Stimulated activated CD8-positive, alpha-beta memory T cell treated with anti-CD3 and anti-CD28 coated beads, Interleukin-4, amount 100 ng/mL, for 1 hour (primary cell): ENCODE measurements around the gene ZBTB18.
"Not testable (repeated sequence)": the region's sequence is repeated elsewhere in the genome, so short reads cannot be mapped to it uniquely, and the experiment has no call there.

Experiments
- DNase-seq, 2 donors: peaks; one replicate each; pipeline ENCODE4 v3.0.0-alpha.2; 2020; ENCODE audit warnings: low read depth in 2 of 2, low spot score in 1 of 2

The ZBTB18 gene

DNA sequence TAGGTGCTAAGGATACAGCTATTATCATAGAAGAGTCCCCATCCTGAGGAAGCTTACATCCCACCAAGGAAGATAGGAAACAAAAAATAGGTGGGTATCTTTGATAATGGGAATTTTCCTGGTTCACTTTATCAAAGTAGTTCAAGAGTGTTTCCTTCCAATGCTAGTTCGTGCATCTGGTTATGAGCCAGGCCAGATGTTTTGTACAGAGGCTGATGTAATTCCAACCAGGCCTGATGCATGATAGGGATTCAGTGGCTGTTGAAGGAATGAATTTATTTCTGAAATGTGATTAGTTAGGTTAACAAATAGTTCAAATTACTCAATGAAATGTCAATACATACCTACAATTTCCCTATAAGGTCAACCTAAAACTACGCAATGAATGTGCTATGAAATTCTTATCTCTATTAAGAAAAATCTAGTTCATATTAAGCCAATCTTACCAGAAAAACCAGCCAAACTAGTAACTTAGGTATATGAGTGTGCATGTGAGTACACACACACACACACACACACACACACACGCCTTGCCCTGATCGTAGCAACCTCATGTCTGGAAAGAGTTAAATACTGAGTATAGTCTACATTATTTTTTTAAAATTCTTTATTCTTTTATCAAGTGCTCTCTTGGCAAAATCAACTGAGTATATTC is 9.5 kb upstream of the ZBTB18 start:
- DNase-seq, result no peak

DNA sequence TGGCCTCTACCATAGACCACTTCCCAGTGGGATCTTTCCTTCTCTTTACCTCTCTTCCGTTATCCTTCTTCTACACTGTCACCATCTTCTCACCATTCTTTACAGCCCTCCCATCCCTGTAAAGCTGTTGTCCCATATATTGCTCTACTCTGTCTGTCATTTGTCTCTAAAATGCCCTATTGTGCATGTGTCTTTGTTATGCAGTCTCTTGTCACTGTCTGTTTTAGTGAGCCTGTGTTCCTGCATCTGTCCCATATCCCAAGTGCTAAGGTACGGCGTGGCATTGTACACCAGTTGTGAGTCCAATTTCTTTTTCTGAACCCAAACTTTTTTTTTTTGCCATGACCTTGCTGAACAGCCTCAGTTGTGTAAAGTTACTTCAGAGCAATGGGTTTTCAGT is 8.8 kb upstream of the ZBTB18 start:
- no peak for DNase-seq

DNA sequence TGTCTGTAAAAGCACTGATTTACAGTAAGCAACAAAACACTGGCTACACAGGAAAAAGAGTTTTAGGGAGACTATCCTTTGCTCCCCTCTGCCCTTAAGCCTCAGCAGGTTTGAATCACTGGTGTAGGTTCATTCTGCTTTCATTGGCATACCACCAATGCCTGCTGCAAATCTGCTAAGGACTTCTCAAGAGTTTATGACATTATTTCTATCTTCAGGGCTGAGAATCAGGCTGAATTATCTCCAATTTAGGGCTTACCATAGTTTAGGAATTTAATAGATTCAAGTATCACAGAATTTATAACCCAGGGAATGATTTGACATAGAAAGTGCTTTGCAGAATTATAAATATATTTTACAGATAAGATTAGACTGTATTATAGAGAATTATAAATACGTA is 6.7 kb upstream of the ZBTB18 start:
- DNase-seq, result no peak

DNA sequence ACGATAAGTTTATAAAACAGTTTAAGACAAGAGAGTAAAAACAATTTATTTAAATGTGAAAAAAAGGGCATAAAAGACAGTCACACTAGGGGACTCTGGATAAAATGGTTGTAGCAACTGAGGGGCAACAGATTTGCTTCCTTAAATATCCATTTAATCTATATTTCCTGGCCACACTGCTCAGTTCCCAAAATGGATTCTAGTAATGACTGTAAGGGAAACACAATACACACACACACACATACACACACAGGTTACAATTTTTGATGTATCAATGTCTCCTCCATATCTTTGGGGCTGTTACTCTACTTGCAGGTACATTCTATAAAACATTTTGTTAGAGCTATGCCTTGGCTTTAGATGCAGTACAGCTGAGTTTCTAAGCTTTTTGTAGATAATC is 4.8 kb upstream of the ZBTB18 start:
- not testable (repeated sequence) for DNase-seq

GRCh38 chr1:244046907-244047611 is 4.0 kb upstream of the ZBTB18 start:
- DNase-seq, result no peak

- no peak for DNase-seq
These were observed 3.3 kb upstream of the ZBTB18 start for GRCh38 chr1:244047621-244048255.

- peak; percentile 89 to 95 for DNase-seq
These were observed 2.6 kb upstream of the ZBTB18 start for GRCh38 chr1:244048256-244049161.

DNA sequence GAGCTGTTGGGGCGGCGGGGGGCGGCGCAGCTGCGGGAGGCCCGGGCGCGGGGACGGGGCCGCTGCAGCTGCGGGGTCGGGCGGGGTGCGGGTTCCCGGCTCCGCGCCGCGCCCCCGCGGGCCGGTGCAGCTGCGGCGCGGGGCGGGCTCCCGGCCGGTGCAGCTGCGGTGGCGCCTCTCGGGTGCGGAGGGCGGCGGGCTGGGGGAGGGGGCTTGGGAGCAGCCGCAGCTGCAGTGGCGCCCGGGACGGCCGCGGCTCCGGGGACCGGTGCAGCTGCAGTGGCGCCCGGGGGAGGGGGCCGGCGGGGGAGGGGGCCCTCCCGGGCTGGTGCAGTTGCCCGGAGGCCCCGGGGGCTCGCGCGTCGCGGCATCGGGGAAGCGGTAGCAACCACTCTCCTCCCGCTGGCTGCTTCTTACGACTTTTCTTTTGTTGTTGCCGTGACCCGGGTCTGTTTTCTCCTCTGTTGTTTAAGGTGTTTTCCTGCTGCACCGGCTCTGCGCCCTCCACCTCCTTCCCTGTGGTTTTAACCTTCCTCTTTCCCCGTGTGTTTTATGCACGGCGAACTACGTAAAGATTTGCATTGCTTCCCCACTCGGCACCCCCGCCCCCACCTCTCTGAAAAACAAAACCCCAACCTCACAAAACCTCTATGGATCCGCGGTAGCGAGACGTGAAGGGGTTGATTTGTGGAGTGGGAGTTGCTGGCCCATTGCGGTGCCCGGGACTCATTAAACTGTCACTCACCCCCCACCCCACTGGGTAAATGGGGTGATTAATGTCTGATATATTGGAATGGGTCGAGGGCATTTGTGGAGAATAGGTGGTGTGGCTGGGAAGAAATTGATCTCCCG is 1.7 kb upstream of the ZBTB18 start:
- DNase-seq, result no peak

DNA sequence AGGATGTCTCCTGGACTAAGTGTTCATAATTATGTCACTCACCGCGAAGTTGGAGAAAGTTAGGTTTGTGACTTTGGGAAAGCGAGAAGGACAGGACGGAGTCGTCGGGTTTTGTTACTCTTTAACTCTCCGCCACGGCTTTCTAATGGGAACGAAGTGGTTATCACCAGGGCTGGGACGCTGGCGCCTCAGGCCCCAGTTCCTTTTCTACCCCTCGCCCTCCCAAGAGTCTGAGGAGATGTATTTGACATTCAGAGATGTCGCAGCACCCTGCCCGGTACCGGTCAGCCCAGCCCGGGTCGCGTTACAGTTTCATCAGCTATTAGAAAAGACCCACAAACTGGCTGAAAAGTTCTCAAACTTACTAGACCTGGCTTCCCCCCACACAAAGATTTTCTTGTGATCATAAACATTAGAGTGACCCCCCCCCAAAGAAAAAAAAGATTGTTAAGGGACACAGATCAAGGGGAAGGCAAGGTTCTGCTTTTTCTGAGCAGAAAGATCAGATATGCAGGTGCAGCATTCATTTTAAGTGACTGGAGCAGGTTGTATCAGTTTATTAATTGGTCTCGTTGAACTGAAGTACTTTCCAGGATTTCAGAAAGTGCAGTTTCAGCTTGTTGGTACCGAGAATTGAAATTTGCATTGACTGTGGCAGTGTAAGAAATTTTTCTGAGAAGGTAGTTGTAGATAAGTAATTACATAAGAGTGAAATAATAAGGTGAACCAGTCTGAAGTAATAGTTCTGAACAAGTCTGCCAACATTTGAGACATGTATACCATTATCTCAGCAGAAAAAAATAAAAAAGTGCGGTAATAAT is 859 bp upstream of the ZBTB18 start:
- DNase-seq, result no peak

DNA sequence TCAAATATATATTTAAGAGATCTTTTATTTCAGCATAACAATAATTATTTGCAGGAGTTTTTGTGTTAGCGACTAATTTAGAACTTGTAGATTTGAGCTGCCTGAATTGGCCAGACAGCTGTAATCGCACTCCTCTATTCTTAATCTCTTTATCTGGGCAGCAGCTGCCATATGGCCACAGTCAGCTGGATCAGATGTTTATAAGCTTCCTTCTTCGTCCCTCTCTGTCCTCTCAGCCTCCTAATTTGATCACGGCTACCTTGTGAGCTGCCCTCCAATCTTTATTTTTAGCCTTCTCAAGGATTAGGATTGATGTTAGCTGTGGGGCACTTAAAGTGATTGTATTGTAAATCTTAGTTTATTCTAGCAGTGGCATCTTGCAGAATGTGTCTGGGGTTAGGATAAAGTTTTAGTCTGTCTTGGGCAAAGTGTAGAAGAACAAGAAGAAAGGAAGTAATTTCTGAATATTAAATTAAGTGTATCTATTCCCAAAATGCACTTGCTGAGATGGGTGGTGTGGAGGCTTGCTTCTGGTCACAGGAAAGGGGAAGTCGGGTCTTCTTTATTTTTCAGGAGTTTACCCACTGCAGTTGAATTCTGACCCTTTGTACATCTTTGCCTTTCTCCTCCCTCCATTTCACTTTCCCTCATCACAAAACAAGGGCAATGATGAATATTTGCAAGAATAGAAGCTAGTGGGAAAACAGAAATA is 1.1 kb downstream of the ZBTB18 start:
- no peak for DNase-seq

DNA sequence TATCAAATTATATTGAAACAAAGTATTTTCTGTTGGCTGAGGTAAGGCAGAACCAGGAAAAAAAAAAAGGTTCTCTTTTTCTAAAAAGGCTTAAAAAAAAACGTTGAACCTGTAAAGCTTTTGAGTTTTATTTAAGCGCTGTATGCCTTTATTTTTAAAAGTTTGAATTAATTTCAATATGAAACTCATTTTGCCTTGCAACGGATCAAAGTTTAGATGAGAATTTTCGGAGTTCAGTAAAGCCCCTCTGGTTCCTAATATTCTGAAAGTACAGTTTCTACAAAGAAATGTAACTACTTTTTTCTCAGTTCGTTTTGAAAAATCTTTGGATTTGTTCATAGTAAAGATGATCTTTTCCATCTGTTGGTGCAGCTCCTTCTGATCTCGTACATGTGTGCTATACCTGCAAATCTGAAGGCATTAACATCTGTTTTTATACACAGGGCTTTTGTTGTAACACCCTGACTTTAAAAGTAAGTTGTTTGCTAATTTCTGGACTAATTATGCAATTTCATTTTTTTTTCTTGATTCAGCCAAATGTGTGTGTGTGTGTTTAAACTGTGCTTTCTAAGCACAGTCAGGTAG is 1.7 kb downstream of the ZBTB18 start:
- no peak for DNase-seq

- no peak for DNase-seq
These were observed 2.7 kb downstream of the ZBTB18 start for GRCh38 chr1:244053831-244054230.

DNA sequence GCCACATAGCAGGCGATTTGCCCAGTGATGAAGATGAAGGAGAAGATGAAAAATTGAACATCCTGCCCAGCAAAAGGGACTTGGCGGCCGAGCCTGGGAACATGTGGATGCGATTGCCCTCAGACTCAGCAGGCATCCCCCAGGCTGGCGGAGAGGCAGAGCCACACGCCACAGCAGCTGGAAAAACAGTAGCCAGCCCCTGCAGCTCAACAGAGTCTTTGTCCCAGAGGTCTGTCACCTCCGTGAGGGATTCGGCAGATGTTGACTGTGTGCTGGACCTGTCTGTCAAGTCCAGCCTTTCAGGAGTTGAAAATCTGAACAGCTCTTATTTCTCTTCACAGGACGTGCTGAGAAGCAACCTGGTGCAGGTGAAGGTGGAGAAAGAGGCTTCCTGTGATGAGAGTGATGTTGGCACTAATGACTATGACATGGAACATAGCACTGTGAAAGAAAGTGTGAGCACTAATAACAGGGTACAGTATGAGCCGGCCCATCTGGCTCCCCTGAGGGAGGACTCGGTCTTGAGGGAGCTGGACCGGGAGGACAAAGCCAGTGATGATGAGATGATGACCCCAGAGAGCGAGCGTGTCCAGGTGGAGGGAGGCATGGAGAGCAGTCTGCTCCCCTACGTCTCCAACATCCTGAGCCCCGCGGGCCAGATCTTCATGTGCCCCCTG is 3.3 kb downstream of the ZBTB18 start:
- no peak for DNase-seq

- no peak for DNase-seq
These were observed 3.8 kb downstream of the ZBTB18 start for GRCh38 chr1:244054924-244055263.

GRCh38 chr1:244056577-244056976 is 5.5 kb downstream of the ZBTB18 start:
- no peak for DNase-seq

DNA sequence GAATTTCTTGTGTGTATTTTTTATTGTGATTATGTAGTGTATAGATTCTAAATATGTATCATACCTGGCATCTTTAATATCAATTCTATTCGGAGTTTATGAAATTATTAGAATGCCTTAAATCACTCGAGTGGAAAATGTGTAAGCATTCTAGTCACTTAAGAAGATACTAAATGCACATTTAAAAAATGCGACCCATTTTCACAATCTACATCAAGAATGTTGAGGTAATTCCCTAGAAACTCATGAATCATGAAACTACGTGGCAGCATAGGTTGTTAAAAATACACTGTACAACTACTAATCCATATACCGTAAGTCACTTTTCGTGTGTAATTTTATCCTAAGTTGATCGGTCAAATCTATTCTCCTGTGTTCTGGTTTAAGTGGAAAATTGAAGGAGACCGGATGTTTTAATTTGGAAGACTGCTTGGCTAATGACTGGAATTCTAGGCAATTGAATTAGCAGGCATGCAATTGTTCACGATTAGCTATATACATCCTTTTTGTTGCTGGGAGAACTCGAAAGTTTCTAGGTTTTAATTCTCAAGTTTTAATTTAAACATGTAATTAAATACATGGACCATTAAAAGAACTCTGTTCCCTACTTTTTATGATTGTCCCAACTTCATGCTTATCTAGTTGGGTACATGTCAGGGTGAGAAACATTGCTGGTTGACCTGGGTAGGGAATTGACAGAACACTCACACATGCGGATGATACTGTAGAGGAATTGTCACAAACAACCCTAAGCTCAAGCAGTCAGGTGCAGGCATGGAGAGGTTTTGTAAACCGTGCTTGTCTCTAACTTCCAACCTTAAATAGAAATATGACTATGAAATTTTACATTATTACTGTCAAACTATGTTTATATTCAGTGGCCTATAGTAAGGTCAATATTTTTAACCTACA is 6.6 kb downstream of the ZBTB18 start:
- DNase-seq, result no peak

DNA sequence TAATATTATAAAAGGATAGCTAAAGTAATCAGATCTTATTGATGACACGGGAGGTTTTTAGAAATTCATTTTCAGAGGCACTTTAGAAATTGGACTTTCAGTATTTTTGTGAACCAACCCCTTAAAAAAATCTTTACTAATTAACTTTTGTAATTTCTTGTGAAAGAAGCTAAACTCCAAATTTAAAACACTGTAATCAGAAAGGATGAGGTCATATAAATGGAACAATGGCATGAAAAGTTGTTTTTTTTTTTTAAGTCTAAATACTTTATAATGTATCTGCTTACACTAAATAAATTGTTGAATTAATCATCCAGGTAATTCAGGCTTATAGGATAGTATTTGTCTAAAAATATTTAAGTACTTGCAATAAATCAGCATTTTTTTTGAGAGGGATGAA is 9.0 kb downstream of the ZBTB18 start:
- no peak for DNase-seq
